Sigmoid colon (tissue), 7 donors: ENCODE results near the gene FBXL16. TPM values are rescaled to one million over a fixed set of nuclear protein-coding genes. Genes with fewer than 3 reads are reported as not detected.

Source experiments
- DNase-seq: peaks from one replicate; pipeline ENCODE4 v3.0.0-alpha.2; 2019
- H3K27ac ChIP-seq, 4 donors: fragments of 200-600 bp; sonication (generic); one replicate each; pipeline ENCODE4 v1.5.1; 2016 to 2019; ENCODE audit warnings: mild to moderate bottlenecking in 1 of 4
- H3K27me3 ChIP-seq, 3 donors: fragments of 200-600 bp; sonication (generic); one replicate each; pipeline ENCODE4 v1.5.1; 2019; ENCODE audit warnings: mild to moderate bottlenecking in 1 of 3
- H3K36me3 ChIP-seq, 4 donors: fragments of 200-600 bp; sonication (generic); one replicate each; pipeline ENCODE4 v1.5.1; 2016 to 2019
- H3K4me1 ChIP-seq, 4 donors: fragments of 200-600 bp; sonication (generic); one replicate each; pipeline ENCODE4 v1.5.1; 2017 to 2019
- H3K4me3 ChIP-seq, 4 donors: fragments of 200-600 bp; sonication (generic); one replicate each; pipeline ENCODE4 v1.5.1; 2017 to 2019; ENCODE audit warnings: mild to moderate bottlenecking in 2 of 4, moderate library complexity in 1 of 4
- H3K9me3 ChIP-seq, 4 donors: fragments of 200-600 bp in 3 of 4; sonication (generic) in 3 of 4; one replicate each; pipeline versions ENCODE4 v1.5.1 to v1.6.1; 2013 to 2019
- EP300 ChIP-seq, 4 donors: sonication (generic); formaldehyde crosslinking; IDR thresholded peaks; one replicate each; pipeline ENCODE4 v1.6.1; 2017; ENCODE audit warnings: antibody characterized with exemption in 4 of 4
- POLR2A ChIP-seq, 2 donors: fragments of 450-650 bp; IDR thresholded peaks; one replicate each; pipeline ENCODE4 v1.6.1; 2016; ENCODE audit warnings: antibody characterized with exemption in 2 of 2, mild to moderate bottlenecking in 2 of 2, moderate library complexity in 2 of 2
- POLR2AphosphoS5 ChIP-seq, 4 donors: sonication (generic); formaldehyde crosslinking; IDR thresholded peaks; one replicate each; pipeline ENCODE4 v1.6.1; 2017; ENCODE audit warnings: antibody characterized with exemption in 4 of 4
- WGBS, 2 donors: extraction: QIAGEN DNeasy Blood & Tissue Kit; methylation state at CpG; one replicate each; pipeline ENCODE4 v1.1.7; 2013; 5-methylcytosine and 5-hydroxymethylcytosine counted together
- intact Hi-C: fragments of 100-400 bp; cut with DNase I; formaldehyde crosslinking; loops from one replicate; pipeline ENCODE4 v1.15.1; 2023
- polyA plus RNA-seq, 3 donors: library from polyadenylated mRNA; stranded (reverse); fragments of 200-250 nt; gene quantifications; one replicate each; pipeline ENCODE4 v1.2.3, GENCODE V29; 2013
- total RNA-seq, 4 donors: library from RNA; depleted of rRNA; stranded (reverse); fragments of >200 nt; gene quantifications; one replicate each; pipeline ENCODE4 v1.1.0, GENCODE V29; 2016
- TF ChIP-seq, protein P1 (sequence below), 4 experiments: fragments of 450-650 bp in 3 of 4; fragments of 200-600 bp in 1 of 4; IDR thresholded peaks; one replicate each; pipeline ENCODE4 v1.5.1; 2016 to 2019; ENCODE audit warnings: antibody characterized with exemption in 4 of 4, mild to moderate bottlenecking in 3 of 4, moderate library complexity in 2 of 4
- donor health status: healthy with polysubstance abuse.
- donor health status: Bipolar disorder and iron deficiency.
- donor health status: healthy.

Gene FBXL16
- total and polyA plus RNA-seq, 7 donors, result 0.16 to 2.4 (median 1.4) TPM; not detected in 1

DNA sequence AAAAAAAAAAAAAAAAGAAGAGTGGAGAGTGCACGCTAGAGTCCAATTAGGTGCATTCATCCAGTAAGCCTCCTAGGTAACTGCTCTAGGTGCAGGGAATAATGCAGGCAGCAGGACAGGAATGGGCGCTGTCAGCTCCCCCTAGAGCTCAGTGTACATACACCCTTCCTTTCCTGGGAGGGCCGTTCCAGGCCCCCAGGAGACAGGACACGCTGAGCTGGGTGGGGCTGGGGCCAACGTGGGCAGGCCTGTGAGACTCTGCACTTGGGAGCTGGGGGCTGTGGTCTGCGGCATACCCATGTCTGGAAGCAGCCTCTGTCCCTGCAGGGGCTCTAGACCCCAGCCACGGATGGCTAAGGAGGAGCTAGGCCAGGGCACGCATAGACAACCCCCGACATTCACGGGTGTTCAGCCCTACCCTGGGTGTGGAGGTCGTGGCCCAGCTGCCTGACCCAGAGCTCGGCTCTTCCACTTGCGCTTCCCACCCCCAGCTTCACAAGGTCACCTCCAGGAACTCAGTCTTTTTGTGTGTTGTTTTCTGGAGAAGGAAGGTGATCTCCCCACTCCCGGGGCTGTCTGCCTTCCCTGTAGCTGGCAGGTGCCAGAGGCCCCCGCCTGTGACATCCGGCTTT, 14.3 kb upstream of the FBXL16 start:
- no peaks in the 10 kb centered on the region for H3K9me3 ChIP-seq
- TF ChIP-seq, protein P1, sequence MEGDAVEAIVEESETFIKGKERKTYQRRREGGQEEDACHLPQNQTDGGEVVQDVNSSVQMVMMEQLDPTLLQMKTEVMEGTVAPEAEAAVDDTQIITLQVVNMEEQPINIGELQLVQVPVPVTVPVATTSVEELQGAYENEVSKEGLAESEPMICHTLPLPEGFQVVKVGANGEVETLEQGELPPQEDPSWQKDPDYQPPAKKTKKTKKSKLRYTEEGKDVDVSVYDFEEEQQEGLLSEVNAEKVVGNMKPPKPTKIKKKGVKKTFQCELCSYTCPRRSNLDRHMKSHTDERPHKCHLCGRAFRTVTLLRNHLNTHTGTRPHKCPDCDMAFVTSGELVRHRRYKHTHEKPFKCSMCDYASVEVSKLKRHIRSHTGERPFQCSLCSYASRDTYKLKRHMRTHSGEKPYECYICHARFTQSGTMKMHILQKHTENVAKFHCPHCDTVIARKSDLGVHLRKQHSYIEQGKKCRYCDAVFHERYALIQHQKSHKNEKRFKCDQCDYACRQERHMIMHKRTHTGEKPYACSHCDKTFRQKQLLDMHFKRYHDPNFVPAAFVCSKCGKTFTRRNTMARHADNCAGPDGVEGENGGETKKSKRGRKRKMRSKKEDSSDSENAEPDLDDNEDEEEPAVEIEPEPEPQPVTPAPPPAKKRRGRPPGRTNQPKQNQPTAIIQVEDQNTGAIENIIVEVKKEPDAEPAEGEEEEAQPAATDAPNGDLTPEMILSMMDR (IDR thresholded peaks at IDR 0.05), result no peak
- no peak for TF ChIP-seq EP300 (IDR thresholded peaks at IDR 0.05)
- TF ChIP-seq POLR2A (IDR thresholded peaks at IDR 0.05), result no peak
- TF ChIP-seq POLR2AphosphoS5 (IDR thresholded peaks at IDR 0.05), result no peak
- peak overlapping the region; percentile 58 to 71 (median 64) for H3K4me3 ChIP-seq
- no peak for DNase-seq
- no peaks in the 10 kb centered on the region for H3K36me3 ChIP-seq
- H3K4me1 ChIP-seq, result peaks cover 0 to 45% (median 39%) of the 10 kb centered on the region in 4 donors
- 4 to 9% methylated on average over 16 of the region's 16 CpGs for WGBS, 2 donors
- peaks cover 0 to 11% (median 0%) of the 10 kb centered on the region in 3 donors for H3K27me3 ChIP-seq
- H3K27ac ChIP-seq, result peak overlapping the region; percentile 85 to 93 (median 89)
- intact Hi-C loops, result loop anchor here (2.0 kb wide), 2 partner anchors 21 to 35 kb away; partner anchors contain the start of genes CIAO3 and JMJD8

DNA sequence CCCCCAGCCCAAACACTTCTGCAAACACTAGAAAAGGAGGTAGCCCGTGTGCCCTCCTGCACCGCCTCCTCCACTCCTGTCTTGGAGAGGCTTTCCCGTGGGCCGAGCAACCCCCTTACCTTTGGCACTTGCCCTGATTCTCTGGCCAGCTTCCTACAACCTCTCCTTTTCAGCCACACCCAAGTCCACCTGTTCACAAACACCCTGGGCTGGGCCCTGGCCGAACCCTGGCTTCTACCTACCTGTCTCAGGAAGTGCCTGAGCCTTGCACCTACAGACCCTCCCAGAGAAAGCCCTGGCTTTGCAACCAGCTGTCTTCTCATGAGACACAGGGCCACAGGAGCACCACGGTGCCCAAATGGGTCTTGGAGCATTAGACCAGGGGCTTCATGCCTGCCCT, 13.3 kb upstream of the FBXL16 start:
- H3K4me1 ChIP-seq, result peaks cover 0 to 52% (median 45%) of the 10 kb centered on the region in 4 donors
- no peak for DNase-seq
- H3K27me3 ChIP-seq, result peaks cover 0 to 11% (median 0%) of the 10 kb centered on the region in 3 donors
- H3K4me3 ChIP-seq, result no peak overlapping the region
- WGBS, 2 donors, result 26 to 76% methylated on average over 6 of the region's 6 CpGs
- H3K9me3 ChIP-seq, result no peaks in the 10 kb centered on the region
- no peaks in the 10 kb centered on the region for H3K36me3 ChIP-seq
- intact Hi-C loops, result no loop called here
- TF ChIP-seq EP300 (IDR thresholded peaks at IDR 0.05) (no peak), POLR2AphosphoS5 (IDR thresholded peaks at IDR 0.05) (no peak), POLR2A (IDR thresholded peaks at IDR 0.05) (no peak)
- TF ChIP-seq, protein P1 (IDR thresholded peaks at IDR 0.05), result no peak
- H3K27ac ChIP-seq, result peak overlapping the region in 1 of 4 donors; percentile 3

DNA sequence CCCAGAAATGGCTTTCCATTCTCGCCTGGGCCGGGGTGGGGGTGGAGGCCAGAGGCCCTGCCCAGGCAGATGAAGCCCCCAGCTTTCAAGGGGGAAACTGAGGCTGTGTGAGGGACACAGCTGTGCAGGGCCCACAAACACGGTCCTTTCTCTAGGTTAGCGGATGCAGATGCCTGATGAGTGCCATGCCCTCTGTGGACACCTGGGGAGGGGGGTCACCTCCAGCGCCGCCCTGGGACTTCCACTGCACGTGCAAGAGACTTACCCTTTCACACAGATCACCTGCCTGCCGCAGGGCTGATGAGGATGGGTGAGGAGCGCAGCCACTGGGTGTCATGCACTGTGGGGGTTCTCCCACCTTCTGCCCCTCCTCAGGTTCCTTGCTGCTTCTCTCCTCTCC, 12.8 kb upstream of the FBXL16 start:
- H3K4me3 ChIP-seq, result no peak overlapping the region
- no peak overlapping the region for H3K27ac ChIP-seq
- H3K9me3 ChIP-seq, result no peaks in the 10 kb centered on the region
- H3K27me3 ChIP-seq, result peaks cover 0 to 11% (median 0%) of the 10 kb centered on the region in 3 donors
- H3K4me1 ChIP-seq, result peaks cover 0 to 52% (median 45%) of the 10 kb centered on the region in 4 donors
- WGBS, 2 donors, result 53 to 89% methylated on average over 9 of the region's 9 CpGs
- no peak for DNase-seq
- no peaks in the 10 kb centered on the region for H3K36me3 ChIP-seq
- TF ChIP-seq POLR2AphosphoS5 (IDR thresholded peaks at IDR 0.05) (no peak), EP300 (IDR thresholded peaks at IDR 0.05) (no peak), POLR2A (IDR thresholded peaks at IDR 0.05) (no peak)
- TF ChIP-seq, protein P1 (IDR thresholded peaks at IDR 0.05), result no peak
- intact Hi-C loops, result no loop called here

DNA sequence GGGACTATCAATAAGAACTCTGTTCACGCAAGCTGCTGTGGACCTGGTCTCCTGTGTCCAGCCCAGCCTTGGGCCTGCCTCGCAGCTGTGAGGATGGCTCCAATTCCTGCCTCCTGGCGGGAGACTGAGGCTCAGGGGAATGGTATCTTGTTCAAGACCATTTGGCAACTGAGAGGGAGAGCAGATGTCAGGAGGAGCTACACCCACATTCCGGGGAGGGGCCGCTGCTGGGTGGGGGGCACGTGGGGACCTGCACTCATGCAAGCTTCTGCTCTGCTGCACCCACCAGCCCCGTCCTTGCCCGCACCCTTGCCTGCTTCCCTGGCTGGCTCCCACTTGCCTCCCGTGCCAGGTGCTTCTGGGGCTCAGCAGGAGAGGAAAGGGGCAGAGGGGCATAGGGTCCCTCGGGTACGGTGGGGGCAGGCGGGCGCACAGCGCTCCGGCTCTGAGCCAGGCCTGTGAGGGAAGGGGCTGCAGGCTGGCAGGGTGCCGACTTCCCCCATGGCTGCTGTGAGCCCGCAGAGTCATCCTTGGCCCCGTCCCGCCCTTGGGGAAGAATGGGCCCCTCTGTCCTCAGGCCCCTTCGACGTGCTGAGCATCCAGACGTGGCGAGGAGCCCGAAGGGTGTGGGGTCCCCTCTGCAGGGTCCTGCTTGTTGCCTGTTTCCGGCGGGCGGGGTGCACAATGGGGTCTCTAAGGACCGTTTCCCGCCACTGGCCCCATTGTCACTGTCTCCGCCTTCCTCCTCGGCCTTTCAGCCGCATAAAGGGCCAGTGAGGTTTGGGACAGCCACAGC, 12.0 kb upstream of the FBXL16 start:
- intact Hi-C loops, result no loop called here
- H3K27ac ChIP-seq, result no peak overlapping the region
- H3K4me3 ChIP-seq, result no peak overlapping the region
- H3K4me1 ChIP-seq, result peaks cover 0 to 52% (median 45%) of the 10 kb centered on the region in 4 donors
- no peak for DNase-seq
- H3K27me3 ChIP-seq, result peaks cover 0 to 11% (median 0%) of the 10 kb centered on the region in 3 donors
- H3K9me3 ChIP-seq, result no peaks in the 10 kb centered on the region
- H3K36me3 ChIP-seq, result no peaks in the 10 kb centered on the region
- TF ChIP-seq POLR2A (IDR thresholded peaks at IDR 0.05), result no peak
- TF ChIP-seq POLR2AphosphoS5 (IDR thresholded peaks at IDR 0.05), result no peak
- TF ChIP-seq, protein P1 (IDR thresholded peaks at IDR 0.05), result no peak
- TF ChIP-seq EP300 (IDR thresholded peaks at IDR 0.05), result no peak
- 65 to 76% methylated on average over 32 of the region's 32 CpGs for WGBS, 2 donors
